Fibroblast of mammary gland (primary cell): ENCODE results near the gene CYRIA.

Experiments
- DNase-seq: peaks from one replicate; pipeline ENCODE4 v3.0.0-alpha.2; 2010; ENCODE audit warnings: low read depth
- H3K4me3 ChIP-seq: 2 replicates; pipeline ENCODE4 v1.5.1; 2011; ENCODE audit warnings: low read depth, mild to moderate bottlenecking, low read length, moderate library complexity; ENCODE audit not compliant: control insufficient read depth
- TF ChIP-seq, protein P1 (sequence below): conservative IDR thresholded peaks from 2 replicates; pipeline ENCODE4 v1.5.1; 2011; ENCODE audit warnings: low read depth, low read length, inconsistent platforms; ENCODE audit not compliant: control insufficient read depth, insufficient read depth

CYRIA gene

DNA sequence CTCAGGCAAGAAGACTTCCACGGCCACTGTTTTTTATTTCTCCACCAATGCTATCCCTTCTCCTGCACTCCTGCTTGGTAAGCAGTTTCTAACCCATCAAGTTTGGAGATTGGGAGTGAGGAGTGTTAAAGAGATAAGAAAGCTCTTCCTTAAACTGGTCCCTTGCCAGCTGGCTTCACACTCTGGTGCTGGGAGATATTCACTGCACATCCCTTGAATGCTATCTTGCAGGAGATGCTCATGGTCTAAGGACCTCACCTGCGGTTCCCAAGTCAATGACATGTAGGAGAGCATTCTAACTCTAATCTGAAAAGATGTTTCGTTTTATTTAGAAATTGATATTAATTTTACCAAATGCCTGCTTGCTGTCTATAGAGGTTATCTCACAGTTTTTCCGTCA is 28.2 kb upstream of the CYRIA start:
- no peak for DNase-seq
- no peak overlapping the region for H3K4me3 ChIP-seq
- TF ChIP-seq, protein P1, sequence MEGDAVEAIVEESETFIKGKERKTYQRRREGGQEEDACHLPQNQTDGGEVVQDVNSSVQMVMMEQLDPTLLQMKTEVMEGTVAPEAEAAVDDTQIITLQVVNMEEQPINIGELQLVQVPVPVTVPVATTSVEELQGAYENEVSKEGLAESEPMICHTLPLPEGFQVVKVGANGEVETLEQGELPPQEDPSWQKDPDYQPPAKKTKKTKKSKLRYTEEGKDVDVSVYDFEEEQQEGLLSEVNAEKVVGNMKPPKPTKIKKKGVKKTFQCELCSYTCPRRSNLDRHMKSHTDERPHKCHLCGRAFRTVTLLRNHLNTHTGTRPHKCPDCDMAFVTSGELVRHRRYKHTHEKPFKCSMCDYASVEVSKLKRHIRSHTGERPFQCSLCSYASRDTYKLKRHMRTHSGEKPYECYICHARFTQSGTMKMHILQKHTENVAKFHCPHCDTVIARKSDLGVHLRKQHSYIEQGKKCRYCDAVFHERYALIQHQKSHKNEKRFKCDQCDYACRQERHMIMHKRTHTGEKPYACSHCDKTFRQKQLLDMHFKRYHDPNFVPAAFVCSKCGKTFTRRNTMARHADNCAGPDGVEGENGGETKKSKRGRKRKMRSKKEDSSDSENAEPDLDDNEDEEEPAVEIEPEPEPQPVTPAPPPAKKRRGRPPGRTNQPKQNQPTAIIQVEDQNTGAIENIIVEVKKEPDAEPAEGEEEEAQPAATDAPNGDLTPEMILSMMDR = no peak

DNA sequence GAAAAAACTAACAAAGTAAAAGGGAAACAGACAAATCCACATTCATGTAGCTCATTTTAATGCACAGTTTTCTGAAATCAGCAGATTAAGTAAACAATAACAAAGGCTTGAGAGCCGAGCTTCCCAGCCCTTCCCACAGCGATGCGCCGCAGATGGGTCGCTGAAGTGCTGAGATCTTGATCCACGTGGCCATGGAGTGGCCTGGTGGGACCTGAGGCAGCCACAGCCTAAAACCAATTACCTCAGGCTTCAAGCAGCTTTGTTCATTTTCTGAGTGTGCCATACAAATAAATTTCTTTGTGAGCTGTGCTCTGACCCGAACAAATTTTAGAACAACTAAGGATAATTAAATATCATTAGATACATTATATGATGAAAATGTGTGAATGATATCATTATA is 25.6 kb upstream of the CYRIA start:
- TF ChIP-seq, protein P1 = no peak
- no peak for DNase-seq
- no peak overlapping the region for H3K4me3 ChIP-seq

DNA sequence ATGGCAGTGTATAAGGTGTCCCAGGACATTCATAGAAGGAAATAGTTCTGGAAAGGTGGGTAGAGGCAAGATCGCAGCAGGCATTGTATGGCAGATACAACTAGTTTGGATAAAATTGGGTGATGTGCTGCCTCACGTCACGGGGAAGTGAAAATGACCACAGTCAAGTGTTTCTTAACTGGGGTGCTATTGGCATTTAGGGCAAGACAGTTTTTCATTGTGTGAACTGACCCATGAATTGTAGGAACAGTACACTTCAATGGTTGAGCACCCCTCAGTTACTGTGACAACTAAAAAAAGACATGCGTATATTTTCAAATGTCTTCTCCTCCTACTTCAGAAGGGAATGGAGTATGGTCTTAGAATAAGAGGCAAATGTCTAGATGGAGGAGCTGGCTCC is 22.3 kb upstream of the CYRIA start:
- H3K4me3 ChIP-seq = no peak overlapping the region
- no peak for DNase-seq
- TF ChIP-seq, protein P1 = no peak

DNA sequence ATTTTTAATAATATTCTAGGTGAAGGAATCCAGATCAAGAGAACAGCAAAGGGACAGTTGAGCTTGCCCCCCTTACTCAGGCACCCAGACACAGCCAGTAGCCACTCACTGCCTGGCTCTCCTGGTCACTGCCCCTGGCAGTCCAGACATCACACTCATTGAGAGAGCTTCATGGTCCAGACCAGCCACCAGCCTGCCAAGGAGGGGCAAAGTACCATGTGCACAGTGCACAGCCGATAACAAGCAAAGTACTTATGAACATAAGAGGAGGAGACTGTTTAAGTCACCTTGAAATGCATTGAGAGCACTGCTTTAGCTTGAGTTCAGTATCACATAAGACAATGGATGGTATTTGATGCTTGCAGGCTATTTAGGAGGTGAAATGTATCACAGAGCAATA is 21.6 kb upstream of the CYRIA start:
- TF ChIP-seq, protein P1 = no peak
- no peak for DNase-seq
- H3K4me3 ChIP-seq = no peak overlapping the region

DNA sequence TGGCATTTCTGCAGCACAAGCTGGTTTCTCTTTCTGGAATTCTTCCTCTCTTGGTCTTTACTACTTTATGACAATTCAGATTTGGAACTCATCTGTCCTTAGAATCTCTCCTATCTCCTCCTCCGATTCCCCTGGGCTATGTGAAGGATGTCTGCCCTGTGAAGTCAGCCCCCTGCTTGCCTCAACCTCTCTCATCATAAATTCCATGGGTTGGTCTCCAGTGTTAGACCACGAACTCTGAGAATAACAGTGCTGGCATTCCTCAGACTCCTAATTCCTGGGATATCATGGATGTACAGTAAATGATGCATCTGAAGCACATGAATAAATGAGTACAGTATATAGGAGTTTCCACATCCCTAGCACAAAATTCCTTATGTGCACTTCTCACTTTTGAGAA is 21.0 kb upstream of the CYRIA start:
- no peak overlapping the region for H3K4me3 ChIP-seq
- TF ChIP-seq, protein P1 = no peak
- DNase-seq = no peak

DNA sequence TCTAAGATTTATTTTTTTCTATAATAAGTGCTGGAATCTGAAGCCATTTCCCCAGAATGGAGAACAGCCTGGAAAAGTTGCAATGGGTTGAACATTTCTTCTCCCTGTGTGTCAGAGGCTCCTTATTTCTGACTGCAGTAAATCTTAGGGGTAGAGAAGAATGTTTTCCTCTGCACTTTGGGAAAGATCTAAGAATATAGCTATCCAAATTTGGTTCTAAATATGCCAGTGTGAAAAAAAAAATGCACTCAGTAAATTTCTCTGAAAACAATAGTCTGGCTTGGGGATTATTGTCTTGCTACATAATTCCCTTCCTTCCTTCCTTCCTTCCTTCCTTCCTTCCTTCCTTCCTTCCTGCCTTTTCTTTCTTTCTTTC is 19.7 kb upstream of the CYRIA start:
- no peak overlapping the region for H3K4me3 ChIP-seq
- TF ChIP-seq, protein P1 = no peak
- DNase-seq = no peak

DNA sequence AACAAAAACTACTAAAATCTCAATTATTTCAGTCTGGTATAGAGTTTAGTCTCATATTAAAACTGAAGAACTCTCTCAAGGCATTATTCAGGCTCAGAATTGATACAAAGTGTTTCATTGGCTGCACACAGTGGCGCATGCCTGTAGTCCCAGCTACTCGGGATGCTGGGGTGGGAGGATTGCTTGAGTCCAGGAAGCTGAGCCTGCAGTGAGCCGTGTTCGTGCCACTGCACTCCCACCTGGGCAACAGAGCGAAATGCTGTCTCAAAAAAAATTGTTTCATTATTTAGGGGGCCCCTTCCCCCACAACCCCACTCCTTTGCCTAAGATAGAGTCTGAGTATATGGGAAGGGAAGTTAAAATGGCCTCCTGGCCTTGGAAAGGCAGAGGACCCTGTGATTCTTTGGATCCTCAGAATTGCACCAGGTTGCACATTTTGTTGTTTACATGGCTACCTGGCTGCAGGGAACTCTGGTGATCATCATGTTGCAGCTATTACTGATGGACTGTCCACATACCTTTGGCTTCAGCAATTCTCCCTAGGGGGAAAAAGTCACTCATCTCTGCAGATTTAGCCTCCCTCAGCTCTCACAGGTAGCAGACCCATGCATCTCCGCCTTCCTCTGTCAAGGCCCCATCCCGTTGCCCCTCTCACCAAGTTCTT is 19.2 kb upstream of the CYRIA start:
- no peak for DNase-seq
- TF ChIP-seq, protein P1 = no peak
- H3K4me3 ChIP-seq = no peak overlapping the region
